Endothelial cell of umbilical vein (primary cell): ENCODE data around the gene RNF5. TPM values are rescaled to one million over a fixed set of nuclear protein-coding genes. Genes with fewer than 3 reads are reported as not detected.

Source experiments
- BruUV-seq: library from RNA; stranded (reverse); fragments of 400-500 nt; replicated peaks from 2 replicates; lab custom pipeline; 2021; lab: Mats Ljungman, UMichigan
- CTCF ChIA-PET: fragments of 300-600, 350-600 bp; sonication (Branson Sonifier 250); formaldehyde crosslinking; loops from one replicate; lab custom pipeline; 2021; ENCODE audit warnings: antibody characterized with exemption, inconsistent platforms; lab: Charles Lee
- POLR2A ChIA-PET: fragments of 300-600, 350-600 bp; sonication (Branson Sonifier 250); formaldehyde crosslinking; loops from one replicate; lab custom pipeline; 2021; ENCODE audit warnings: antibody characterized with exemption, inconsistent platforms; lab: Charles Lee
- DNase-seq: peaks from one replicate; pipeline ENCODE4 v3.0.0-alpha.2; 2011; ENCODE audit warnings: low read depth, low spot score
- FAIRE-seq: peaks from 2 replicates; lab custom pipeline; 2011; peaks lifted over from hg19 to GRCh38; lab: Jason Lieb, UNC
- H2AFZ ChIP-seq: 2 replicates; pipeline ENCODE4 v1.6.0; 2012; ENCODE audit warnings: low read depth, low read length, control low read depth, inconsistent platforms
- H3K27ac ChIP-seq: 2 replicates; pipeline ENCODE4 v1.5.1; 2011; ENCODE audit warnings: low read depth, mild to moderate bottlenecking, control low read depth, low read length, moderate library complexity; ENCODE audit not compliant: insufficient read depth
- H3K27me3 ChIP-seq, 2 experiments: 2 replicates each; pipeline versions ENCODE4 v1.6.0 to v1.6.1; 2011; ENCODE audit warnings: low read length in 2 of 2, mixed read lengths in 1 of 2; ENCODE audit not compliant: control insufficient read depth in 2 of 2, insufficient read depth in 2 of 2
- H3K36me3 ChIP-seq, 2 experiments: 2 replicates in 1 of 2; 3 replicates in 1 of 2; pipeline ENCODE4 v1.5.1; 2011; ENCODE audit warnings: low read length in 2 of 2, mild to moderate bottlenecking in 1 of 2, moderate library complexity in 1 of 2; ENCODE audit not compliant: control insufficient read depth in 2 of 2, insufficient read depth in 2 of 2; ENCODE audit errors: extremely low read depth in 1 of 2
- H3K4me1 ChIP-seq: 3 replicates; pipeline ENCODE4 v1.5.1; 2011; ENCODE audit warnings: mild to moderate bottlenecking, low read length; ENCODE audit not compliant: control insufficient read depth, insufficient read depth; ENCODE audit errors: extremely low read depth
- H3K4me2 ChIP-seq: 2 replicates; pipeline ENCODE4 v1.6.1; 2011; ENCODE audit warnings: low read length, control low read depth, mixed read lengths; ENCODE audit not compliant: insufficient read depth
- H3K4me3 ChIP-seq, 3 experiments: fragments of 200-600 bp in 1 of 3; sonication (generic), shearing (Covaris generic) in 1 of 3; replicated peaks in 1 of 3; 2 replicates each; pipeline ENCODE4 v1.5.1; 2011 to 2016; ENCODE audit warnings: control low read depth in 3 of 3, low read length in 3 of 3, mild to moderate bottlenecking in 2 of 3, inconsistent platforms in 1 of 3, low read depth in 1 of 3, moderate library complexity in 1 of 3; ENCODE audit not compliant: insufficient read depth in 1 of 3
- H3K79me2 ChIP-seq: 2 replicates; pipeline ENCODE4 v1.6.0; 2012; ENCODE audit warnings: low read length, inconsistent platforms; ENCODE audit not compliant: control insufficient read depth, insufficient read depth
- H3K9ac ChIP-seq: replicated peaks from 2 replicates; pipeline ENCODE3; 2011; ENCODE audit warnings: low read length, control low read depth; ENCODE audit not compliant: insufficient read depth; ENCODE audit errors: extremely low read depth
- H3K9me1 ChIP-seq: replicated peaks from 3 replicates; pipeline ENCODE4 v1.6.0; 2011; ENCODE audit warnings: mild to moderate bottlenecking, low read length; ENCODE audit not compliant: control insufficient read depth, insufficient read depth; ENCODE audit errors: extremely low read depth
- H3K9me3 ChIP-seq: replicated peaks from 2 replicates; pipeline ENCODE4 v1.5.1; 2012; ENCODE audit warnings: low read length, inconsistent platforms; ENCODE audit not compliant: control insufficient read depth, insufficient read depth
- H4K20me1 ChIP-seq: replicated peaks from 2 replicates; pipeline ENCODE3; 2011; ENCODE audit warnings: mild to moderate bottlenecking, low read length; ENCODE audit not compliant: control insufficient read depth, insufficient read depth; ENCODE audit errors: extremely low read depth
- CTCF ChIP-seq, 2 donors: IDR thresholded peaks; 1 replicate in 1 of 2; 2 replicates in 1 of 2; pipeline ENCODE4 v1.5.1; 2011; ENCODE audit warnings: low read length in 2 of 2, mild to moderate bottlenecking in 2 of 2, moderate library complexity in 2 of 2, control low read depth in 1 of 2, inconsistent platforms in 1 of 2, low read depth in 1 of 2; ENCODE audit not compliant: insufficient read depth in 1 of 2; ENCODE audit errors: extremely low read depth in 1 of 2
- EZH2 ChIP-seq: IDR thresholded peaks from 2 replicates; pipeline ENCODE4 v1.6.1; 2012; ENCODE audit warnings: borderline replicate concordance, low read depth, mild to moderate bottlenecking, moderate library complexity, low read length, inconsistent platforms; ENCODE audit not compliant: severe bottlenecking
- FOS ChIP-seq: IDR thresholded peaks from 2 replicates; pipeline ENCODE4 v1.6.1; 2011; ENCODE audit warnings: mild to moderate bottlenecking, low read length, moderate library complexity, borderline replicate concordance; ENCODE audit not compliant: insufficient read depth
- GATA2 ChIP-seq: IDR thresholded peaks from 2 replicates; pipeline ENCODE4 v1.7.0; 2011; ENCODE audit warnings: low read depth, mild to moderate bottlenecking, moderate library complexity, mixed read lengths, low read length; ENCODE audit not compliant: insufficient read length, insufficient read depth
- JUN ChIP-seq: IDR thresholded peaks from 2 replicates; pipeline ENCODE4 v1.6.1; 2011; ENCODE audit warnings: borderline replicate concordance, low read depth; ENCODE audit not compliant: insufficient read length, insufficient read depth
- MAX ChIP-seq: IDR thresholded peaks from 2 replicates; pipeline ENCODE4 v1.6.1; 2011; ENCODE audit not compliant: insufficient read depth, insufficient read length
- MYC ChIP-seq: IDR thresholded peaks from one replicate; pipeline ENCODE4 v1.6.1; 2011; ENCODE audit warnings: mild to moderate bottlenecking, low read depth, low read length
- POLR2A ChIP-seq: IDR thresholded peaks from 2 replicates; pipeline ENCODE4 v1.6.1; 2012; ENCODE audit warnings: low read depth, mild to moderate bottlenecking, control low read depth, low read length
- POLR2AphosphoS5 ChIP-seq: IDR thresholded peaks from 2 replicates; pipeline ENCODE4 v1.6.1; 2012; ENCODE audit warnings: low read depth, mild to moderate bottlenecking, control low read depth, low read length, moderate library complexity; ENCODE audit not compliant: insufficient read depth
- dilution Hi-C: fragments of 300-500 bp; cut with MboI; formaldehyde crosslinking; loops from one replicate; pipeline ENCODE4 v1.15.0; 2019; ENCODE audit warnings: low sequenced_read_pairs; ENCODE audit not compliant: extremely low pct_ligation_motif_present
- intact Hi-C: fragments of 100-400 bp; cut with micrococcal nuclease; formaldehyde crosslinking; loops from one replicate; pipeline ENCODE4 v1.10.0; 2022
- polyA plus RNA-seq, 4 experiments: library from polyadenylated mRNA; depleted of rRNA in 3 of 4; stranded (reverse) in 3 of 4; unstranded in 1 of 4; fragments of >200 nt; gene quantifications; 2 replicates each; pipeline versions ENCODE4 v1.2.1 to v1.2.3, GENCODE V29; 2011 to 2012; ENCODE audit warnings: missing spikeins in 1 of 4
- total RNA-seq: library from RNA; stranded (reverse); gene quantifications from 2 replicates; pipeline ENCODE4 v1.2.3, GENCODE V29; 2021

RNF5 gene
- total and polyA plus RNA-seq, 2 donors (not counting 3 experiments of a cell fraction or from before 2014, with no cell fraction given): 49.2 to 100 TPM

GRCh38 chr6:32131439-32131948 lies 46.7 kb upstream of the RNF5 start:
- peaks cover 11% of the 10 kb centered on the region for H3K79me2 ChIP-seq
- POLR2A ChIA-PET: no interaction called here
- DNase-seq (no peak), FAIRE-seq (no peak)
- H3K9me3 ChIP-seq: no peaks in the 10 kb centered on the region
- no peaks in the 10 kb centered on the region for H3K9me1 ChIP-seq
- H3K36me3 ChIP-seq: peaks cover 0 to 2% of the 10 kb centered on the region in 2 experiments
- no peaks in the 10 kb centered on the region for H4K20me1 ChIP-seq
- no peak overlapping the region for H3K27ac ChIP-seq
- TF ChIP-seq POLR2A (no peak), JUN (no peak), FOS (no peak), EZH2 (no peak), MYC (no peak), MAX (no peak), GATA2 (no peak), POLR2AphosphoS5 (no peak), CTCF (IDR thresholded peaks at IDR 0.05; ENCODE audit: extremely low read depth in 1 of 2, insufficient read depth in 1 of 2, low read depth in 1 of 2, low read length in 2 of 2) (no peak)
- H3K27me3 ChIP-seq: peaks cover 5 to 10% of the 10 kb centered on the region in 2 experiments
- H2AFZ ChIP-seq: no peak overlapping the region
- no peak overlapping the region for H3K4me2 ChIP-seq
- CTCF ChIA-PET: interaction anchor here (2.2 kb wide), 1 partner anchor 12 kb away, joined by 9 read pairs; no protein-coding TSS in a partner anchor
- BruUV-seq: no TSS peak
- peaks cover 20% of the 10 kb centered on the region for H3K4me1 ChIP-seq
- H3K9ac ChIP-seq: no peak overlapping the region
- dilution Hi-C loops (no loop called here), intact Hi-C loops (no loop called here)
- H3K4me3 ChIP-seq: no peak overlapping the region
